HG02642 (cell line): ENCODE results near the gene LENG1.

Experiments used
- ATAC-seq: cut with Tn5 transposase; IDR thresholded peaks from one replicate; pipeline ENCODE4 v1.9.1; 2021; ENCODE audit warnings: mild to moderate bottlenecking; ENCODE audit not compliant: unreplicated experiment, poor library complexity

Gene LENG1

GRCh38 chr19:54147676-54148075, 11.8 kb downstream of the LENG1 start:
- ATAC-seq: no peak

GRCh38 chr19:54145541-54146158, 13.9 kb downstream of the LENG1 start:
- ATAC-seq: no peak

GRCh38 chr19:54142166-54142780, 17.2 kb downstream of the LENG1 start:
- ATAC-seq: no peak

- no peak for ATAC-seq
Measured at GRCh38 chr19:54141356-54141755, 18.2 kb downstream of the LENG1 start.

GRCh38 chr19:54138489-54139256, 20.8 kb downstream of the LENG1 start:
- no peak for ATAC-seq

GRCh38 chr19:54137699-54138488, 21.6 kb downstream of the LENG1 start, which contains the start of gene CNOT3:
CNOT3 (plus strand) TSS chr19:54137762; CDS start chr19:54142979, 5,217 bp downstream.
- ATAC-seq: no peak

- peak; percentile 82 for ATAC-seq
Measured at GRCh38 chr19:54136864-54137698, 22.4 kb downstream of the LENG1 start.

- ATAC-seq: no peak
Measured at GRCh38 chr19:54136086-54136863, 23.2 kb downstream of the LENG1 start.

- no peak for ATAC-seq
Measured at GRCh38 chr19:54133957-54134590, 25.4 kb downstream of the LENG1 start.

- no peak for ATAC-seq
Measured at GRCh38 chr19:54133312-54133956, 26.1 kb downstream of the LENG1 start.

- ATAC-seq: no peak
Measured at GRCh38 chr19:54129617-54129996, 29.9 kb downstream of the LENG1 start.

GRCh38 chr19:54128796-54129616, 30.5 kb downstream of the LENG1 start:
- ATAC-seq: no peak

GRCh38 chr19:54128441-54128725, 31.1 kb downstream of the LENG1 start:
- ATAC-seq: no peak

GRCh38 chr19:54127688-54128440, 31.7 kb downstream of the LENG1 start:
- no peak for ATAC-seq

- no peak for ATAC-seq
Measured at GRCh38 chr19:54125713-54126112, 33.8 kb downstream of the LENG1 start.

- ATAC-seq: no peak
Measured at GRCh38 chr19:54124393-54124792, 35.1 kb downstream of the LENG1 start.

GRCh38 chr19:54123682-54124081, 35.8 kb downstream of the LENG1 start:
- ATAC-seq: no peak
